ENCODE measurements around the gene E2F2. TPM values are rescaled to one million over a fixed set of nuclear protein-coding genes. Genes with fewer than 3 reads are reported as not detected.

Gene E2F2
- total and polyA plus RNA-seq, 11 donors = 0.04 to 2.7 (median 0.15) TPM; not detected in 1

DNA sequence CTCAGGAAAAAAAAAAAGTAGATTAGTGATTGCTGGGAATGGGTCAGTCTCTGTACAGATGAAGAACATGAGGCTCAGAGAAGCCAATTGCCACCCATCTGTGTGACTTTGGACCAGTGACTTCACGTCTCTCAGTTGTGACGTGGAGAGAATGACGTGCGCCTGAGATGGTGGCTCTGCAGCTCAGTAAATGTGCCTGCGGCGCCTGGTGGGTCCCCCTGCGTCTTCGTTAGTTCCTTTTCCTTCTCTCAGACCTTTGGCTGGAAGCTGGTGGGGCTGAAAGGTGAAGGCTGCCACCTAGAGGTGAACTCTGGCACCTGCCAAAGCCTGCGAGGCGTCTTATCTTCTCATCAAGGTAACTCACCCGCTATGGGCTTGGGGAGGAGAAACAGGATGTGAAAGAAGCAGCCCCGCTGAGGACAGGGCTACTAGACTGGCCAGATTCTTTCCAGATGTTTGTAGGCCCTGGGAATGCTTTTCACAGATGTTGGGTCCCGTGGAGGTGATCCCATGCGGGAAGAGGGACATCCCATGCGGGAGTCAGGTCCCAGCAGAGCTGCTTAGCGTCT is 8.7 kb upstream of the E2F2 start:
- Histone ChIP-seq H3K36me3 (no peaks in the 10 kb centered on the region), H3K4me3 (peak overlapping the region in 5 of 12 donors; percentile 2 to 29 (median 15)), H3K4me1 (peaks cover 0 to 13% (median 9%) of the 10 kb centered on the region in 12 donors), H3K27me3 (no peaks in the 10 kb centered on the region), H3K27ac (peak overlapping the region in 2 of 12 donors; percentile 3 to 21), H3K9me3 (no peaks in the 10 kb centered on the region)
- ATAC-seq (peak; percentile 45 to 92 (median 90)), DNase-seq (peak; percentile 79 to 89 (median 82))
- intact Hi-C loops (cut with DNase I) = loop anchor here in 8 of 10 donors (1.0 to 10.0 kb wide), 6 partner anchors 41 to 322 kb away; partner anchors contain the start of genes HNRNPR (in 1 of the 8) and HTR1D (in 1 of the 8)
- TF ChIP-seq POLR2A (IDR thresholded peaks at IDR 0.05) = no peak
- TF ChIP-seq, protein P1, sequence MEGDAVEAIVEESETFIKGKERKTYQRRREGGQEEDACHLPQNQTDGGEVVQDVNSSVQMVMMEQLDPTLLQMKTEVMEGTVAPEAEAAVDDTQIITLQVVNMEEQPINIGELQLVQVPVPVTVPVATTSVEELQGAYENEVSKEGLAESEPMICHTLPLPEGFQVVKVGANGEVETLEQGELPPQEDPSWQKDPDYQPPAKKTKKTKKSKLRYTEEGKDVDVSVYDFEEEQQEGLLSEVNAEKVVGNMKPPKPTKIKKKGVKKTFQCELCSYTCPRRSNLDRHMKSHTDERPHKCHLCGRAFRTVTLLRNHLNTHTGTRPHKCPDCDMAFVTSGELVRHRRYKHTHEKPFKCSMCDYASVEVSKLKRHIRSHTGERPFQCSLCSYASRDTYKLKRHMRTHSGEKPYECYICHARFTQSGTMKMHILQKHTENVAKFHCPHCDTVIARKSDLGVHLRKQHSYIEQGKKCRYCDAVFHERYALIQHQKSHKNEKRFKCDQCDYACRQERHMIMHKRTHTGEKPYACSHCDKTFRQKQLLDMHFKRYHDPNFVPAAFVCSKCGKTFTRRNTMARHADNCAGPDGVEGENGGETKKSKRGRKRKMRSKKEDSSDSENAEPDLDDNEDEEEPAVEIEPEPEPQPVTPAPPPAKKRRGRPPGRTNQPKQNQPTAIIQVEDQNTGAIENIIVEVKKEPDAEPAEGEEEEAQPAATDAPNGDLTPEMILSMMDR (IDR thresholded peaks at IDR 0.05) = peak; percentile 89 to 96 (median 92)
- 2 to 5% (median 3%) methylated on average over 16 of the region's 16 CpGs for WGBS, 4 donors

DNA sequence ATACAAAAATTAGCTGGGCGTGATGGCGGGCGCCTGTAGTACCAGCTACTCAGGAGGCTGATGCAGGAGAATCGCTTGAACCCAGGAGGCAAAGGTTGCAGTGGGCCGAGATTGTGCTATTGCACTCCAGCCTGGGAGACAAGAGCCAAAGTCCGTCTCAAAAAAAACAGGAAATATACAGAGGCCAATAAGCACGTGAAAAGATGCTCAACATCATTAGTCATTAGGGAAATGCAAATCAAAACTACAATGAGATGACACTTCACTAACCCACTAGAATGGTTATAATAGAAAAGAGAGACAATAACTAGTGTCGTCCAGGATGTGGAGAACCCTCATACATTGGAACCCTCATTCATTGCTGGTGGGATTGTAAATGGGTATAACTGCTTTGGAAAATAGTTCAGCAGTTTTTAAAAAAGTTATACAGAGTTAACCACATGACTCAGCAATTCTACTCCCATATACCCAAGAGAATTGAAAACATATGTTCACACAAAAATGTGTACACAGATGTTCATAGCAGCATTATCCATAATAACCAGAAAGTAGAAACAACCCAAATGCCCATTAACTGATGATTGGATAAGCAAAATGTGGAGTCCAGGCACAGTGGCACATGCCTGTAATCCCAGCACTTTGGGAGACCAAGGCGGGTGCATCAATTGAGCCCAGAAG is 6.4 kb upstream of the E2F2 start:
- H3K27ac ChIP-seq = no peak overlapping the region
- no peaks in the 10 kb centered on the region for H3K36me3 ChIP-seq
- H3K27me3 ChIP-seq = no peaks in the 10 kb centered on the region
- no peak for DNase-seq
- peaks cover 0 to 29% (median 8%) of the 10 kb centered on the region in 12 donors for H3K4me1 ChIP-seq
- no peak overlapping the region for H3K4me3 ChIP-seq
- TF ChIP-seq, protein P1 (IDR thresholded peaks at IDR 0.05) = no peak
- TF ChIP-seq POLR2A (IDR thresholded peaks at IDR 0.05) = no peak
- intact Hi-C loops (cut with DNase I) = loop anchor here in 1 of 10 donors (5.0 to 10.0 kb wide), 3 partner anchors 193 to 320 kb away; partner anchors contain the start of genes HNRNPR and HTR1D
- ATAC-seq = no peak
- WGBS, 4 donors = 65 to 82% (median 73%) methylated on average over 9 of the region's 9 CpGs
- no peaks in the 10 kb centered on the region for H3K9me3 ChIP-seq

- Histone ChIP-seq H3K27me3 (peaks cover 0 to 14% (median 0%) of the 10 kb centered on the region in 9 donors), H3K27ac (peak overlapping the region in 1 of 12 donors; percentile 73), H3K4me1 (peaks cover 7 to 57% (median 18%) of the 10 kb centered on the region in 12 donors), H3K9me3 (no peaks in the 10 kb centered on the region), H3K36me3 (no peaks in the 10 kb centered on the region), H3K4me3 (no peak overlapping the region)
- 85 to 91% (median 89%) methylated on average over 6 of the region's 6 CpGs for WGBS, 4 donors
- ATAC-seq = peak in 1 of 4 donors; percentile 27
- intact Hi-C loops (cut with DNase I) = loop anchor here in 3 of 10 donors (2.0 to 10.0 kb wide), 4 partner anchors 35 to 239 kb away; partner anchors contain the start of gene HNRNPR (in 1 of the 3)
- TF ChIP-seq, protein P1 (IDR thresholded peaks at IDR 0.05) = no peak
- no peak for TF ChIP-seq POLR2A (IDR thresholded peaks at IDR 0.05)
- DNase-seq = no peak
These were observed 2.4 kb upstream of the E2F2 start for GRCh38 chr1:23533246-23534023.

Measured in heart left ventricle (tissue), 16 donors.